Measurements from ENCODE around the gene DIP2B.

Gene DIP2B

GRCh38 chr12:50689437-50689836, 184.7 kb downstream of the DIP2B start:
- TF ChIP-seq CTCF (IDR thresholded peaks at IDR 0.05), result no peak

GRCh38 chr12:50690925-50691324, 186.1 kb downstream of the DIP2B start:
- no peak for TF ChIP-seq CTCF (IDR thresholded peaks at IDR 0.05)

- no peak for TF ChIP-seq CTCF (IDR thresholded peaks at IDR 0.05)
These were observed 191.2 kb downstream of the DIP2B start for GRCh38 chr12:50695961-50696360.

- TF ChIP-seq CTCF (IDR thresholded peaks at IDR 0.05), result no peak
These were observed 192.1 kb downstream of the DIP2B start for GRCh38 chr12:50696931-50697330.

- no peak for TF ChIP-seq CTCF (IDR thresholded peaks at IDR 0.05)
These were observed 194.4 kb downstream of the DIP2B start for GRCh38 chr12:50699154-50699553.

GRCh38 chr12:50699940-50700339, 195.2 kb downstream of the DIP2B start:
- no peak for TF ChIP-seq CTCF (IDR thresholded peaks at IDR 0.05)

GRCh38 chr12:50706606-50707005, 201.8 kb downstream of the DIP2B start:
- no peak for TF ChIP-seq CTCF (IDR thresholded peaks at IDR 0.05)

GRCh38 chr12:50707396-50707795, 202.6 kb downstream of the DIP2B start:
- no peak for TF ChIP-seq CTCF (IDR thresholded peaks at IDR 0.05)

Measured in LNCAP (cell line).